ENCODE data around the gene GABRD. TPM values are rescaled to one million over a fixed set of nuclear protein-coding genes. Genes with fewer than 3 reads are reported as not detected.

The GABRD gene
- total and polyA plus RNA-seq, 10 of the 15 experiments (the other 5 are each of a cell fraction or from before 2014, with no cell fraction given): not detected

GRCh38 chr1:2067393-2067792, 48.2 kb downstream of the GABRD start (continued):
- TF ChIP-seq E4F1 (IDR thresholded peaks at IDR 0.05; ENCODE audit: borderline replicate concordance, partially characterized antibody) (no peak), BCL11A (IDR thresholded peaks at IDR 0.05; ENCODE audit: low read depth, low read length) (no peak), SRF (IDR thresholded peaks at IDR 0.05; ENCODE audit: low read depth in 2 of 2, low read length in 2 of 2) (no peak), ZBTB40 (IDR thresholded peaks at IDR 0.05; ENCODE audit: borderline replicate concordance) (no peak), CEBPZ (IDR thresholded peaks at IDR 0.05; ENCODE audit: low read depth, low read length) (no peak), PAX5 (IDR thresholded peaks at IDR 0.05; ENCODE audit: borderline replicate concordance, low read depth, low read length) (no peak), CUX1 (IDR thresholded peaks at IDR 0.05; ENCODE audit: insufficient replicate concordance, low read depth, low read length) (no peak), ZBED1 (IDR thresholded peaks at IDR 0.05; ENCODE audit: borderline replicate concordance) (no peak), MLLT1 (IDR thresholded peaks at IDR 0.05) (no peak)

Measured in GM12878 (cell line).